Iris pigment epithelial cell (primary cell): Measurements from ENCODE around the gene NUP107.
"Not testable (repeated sequence)": the region's sequence is repeated elsewhere in the genome, so short reads cannot be mapped to it uniquely, and the experiment has no call there.

Source experiments
- DNase-seq: peaks from one replicate; pipeline ENCODE4 v3.0.0-alpha.2; 2011; ENCODE audit warnings: low read depth

The NUP107 gene

GRCh38 chr12:68686595-68687521, at the start of gene NUP107:
TSS of gene NUP107 (plus strand) at chr12:68686978. CDS start at chr12:68687066, 88 bp downstream.
- DNase-seq, result peak; percentile 97

GRCh38 chr12:68637439-68637838, 49.3 kb upstream of the NUP107 start:
- not testable (repeated sequence) for DNase-seq

- no peak for DNase-seq
Measured at GRCh38 chr12:68638171-68638570, 48.6 kb upstream of the NUP107 start.

- peak; percentile 79 for DNase-seq
Measured at GRCh38 chr12:68638721-68639395, 47.9 kb upstream of the NUP107 start.

GRCh38 chr12:68639396-68639767, 47.4 kb upstream of the NUP107 start:
- no peak for DNase-seq

- no peak for DNase-seq
Measured at GRCh38 chr12:68641138-68641537, 45.6 kb upstream of the NUP107 start.

- no peak for DNase-seq
Measured at GRCh38 chr12:68646484-68646883, 40.3 kb upstream of the NUP107 start.

GRCh38 chr12:68647507-68647906, 39.3 kb upstream of the NUP107 start:
- DNase-seq, result no peak

- DNase-seq, result peak; percentile 29
Measured at GRCh38 chr12:68648179-68648578, 38.6 kb upstream of the NUP107 start.

GRCh38 chr12:68665016-68665569, 21.7 kb upstream of the NUP107 start:
- no peak for DNase-seq

- DNase-seq, result no peak
Measured at GRCh38 chr12:68667291-68667690, 19.5 kb upstream of the NUP107 start.

GRCh38 chr12:68667896-68668295, 18.9 kb upstream of the NUP107 start:
- no peak for DNase-seq

- DNase-seq, result no peak
Measured at GRCh38 chr12:68671179-68671578, 15.6 kb upstream of the NUP107 start.

- no peak for DNase-seq
Measured at GRCh38 chr12:68673788-68674187, 13.0 kb upstream of the NUP107 start.

GRCh38 chr12:68674376-68674775, 12.4 kb upstream of the NUP107 start:
- no peak for DNase-seq

GRCh38 chr12:68675101-68675842, 11.5 kb upstream of the NUP107 start:
- no peak for DNase-seq

GRCh38 chr12:68676854-68677253, 9.9 kb upstream of the NUP107 start:
- not testable (repeated sequence) for DNase-seq

GRCh38 chr12:68686262-68686594, 550 bp upstream of the NUP107 start:
- no peak for DNase-seq

GRCh38 chr12:68695454-68695853, 8.7 kb downstream of the NUP107 start:
- DNase-seq, result no peak

- DNase-seq, result no peak
Measured at GRCh38 chr12:68699486-68699885, 12.7 kb downstream of the NUP107 start.

GRCh38 chr12:68727776-68728175, 41.0 kb downstream of the NUP107 start:
- DNase-seq, result no peak

GRCh38 chr12:68733661-68734071, 46.9 kb downstream of the NUP107 start:
- peak; percentile 88 for DNase-seq
